ENCODE data around the gene SLC5A6. TPM values are rescaled to one million over a fixed set of nuclear protein-coding genes. Genes with fewer than 3 reads are reported as not detected.
"Not testable (repeated sequence)": the region's sequence is repeated elsewhere in the genome, so short reads cannot be mapped to it uniquely, and the experiment has no call there.

Gene SLC5A6
- total RNA-seq, 2 experiments from 2014 or later = 34.9 to 37.7 TPM

- Mint-ChIP-seq H3K36me3 (ENCODE audit: low read depth) (peaks cover 8% of the 10 kb centered on the region), H3K4me3 (no peak overlapping the region)
- CTCF ChIA-PET = interaction anchor here (1.0 kb wide), 1 partner anchor 13 kb away, joined by 3 read pairs; no protein-coding TSS in a partner anchor
Measured at GRCh38 chr2:27199241-27199640, 12.8 kb downstream of the SLC5A6 start.

GRCh38 chr2:27198627-27199026, 13.4 kb downstream of the SLC5A6 start:
- peaks cover 7% of the 10 kb centered on the region for H3K36me3 Mint-ChIP-seq (ENCODE audit: low read depth)
- H3K4me1 Mint-ChIP-seq (ENCODE audit: low read depth) = no peaks in the 10 kb centered on the region
- no peaks in the 10 kb centered on the region for H3K27me3 Mint-ChIP-seq
- DNase-seq (no peak), ATAC-seq (no peak)
- H3K27ac Mint-ChIP-seq = no peak overlapping the region
- no peak overlapping the region for H3K4me3 Mint-ChIP-seq
- ChIA-PET POLR2A (interaction anchor here (1.0 kb wide), 1 partner anchor 38 kb away, joined by 3 read pairs; no protein-coding TSS in a partner anchor), CTCF (interaction anchor here (1.0 kb wide), 1 partner anchor 12 kb away, joined by 3 read pairs; no protein-coding TSS in a partner anchor)
- H3K9me3 Mint-ChIP-seq = no peaks in the 10 kb centered on the region
- TF ChIP-seq CTCF (IDR thresholded peaks at IDR 0.05) = no peak
- intact Hi-C loops (cut with micrococcal nuclease) = no loop called here

More at GRCh38 chr2:27199241-27199640, 12.8 kb downstream of the SLC5A6 start:
- TF ChIP-seq CTCF (IDR thresholded peaks at IDR 0.05) = no peak
- Mint-ChIP-seq H3K4me1 (ENCODE audit: low read depth) (no peaks in the 10 kb centered on the region), H3K27me3 (no peaks in the 10 kb centered on the region), H3K9me3 (no peaks in the 10 kb centered on the region), H3K27ac (no peak overlapping the region)
- POLR2A ChIA-PET = interaction anchor here (1.0 kb wide), 1 partner anchor 38 kb away, joined by 3 read pairs; no protein-coding TSS in a partner anchor
- intact Hi-C loops (cut with micrococcal nuclease) = no loop called here
- DNase-seq (no peak), ATAC-seq (no peak)

GRCh38 chr2:27198068-27198467, 14.0 kb downstream of the SLC5A6 start:
- H3K27ac Mint-ChIP-seq; H3K4me1 Mint-ChIP-seq (ENCODE audit: low read depth); POLR2A ChIA-PET; ATAC-seq; DNase-seq; intact Hi-C loops (cut with micrococcal nuclease); H3K4me3 Mint-ChIP-seq; H3K9me3 Mint-ChIP-seq; H3K27me3 Mint-ChIP-seq; H3K36me3 Mint-ChIP-seq (ENCODE audit: low read depth): not testable (repeated sequence)
- CTCF ChIA-PET = interaction anchor here (1.0 kb wide), 1 partner anchor 11 kb away, joined by 3 read pairs; no protein-coding TSS in a partner anchor

- H3K27me3 Mint-ChIP-seq; DNase-seq; H3K4me1 Mint-ChIP-seq (ENCODE audit: low read depth); POLR2A ChIA-PET; H3K27ac Mint-ChIP-seq; H3K9me3 Mint-ChIP-seq; ATAC-seq; H3K4me3 Mint-ChIP-seq; intact Hi-C loops (cut with micrococcal nuclease); H3K36me3 Mint-ChIP-seq (ENCODE audit: low read depth): not testable (repeated sequence)
- CTCF ChIA-PET = interaction anchor here (2.3 kb wide), 1 partner anchor 99 kb away, joined by 5 read pairs; no protein-coding TSS in a partner anchor
Measured at GRCh38 chr2:27195799-27196198, 16.3 kb downstream of the SLC5A6 start.

GRCh38 chr2:27194538-27195354, 17.3 kb downstream of the SLC5A6 start:
- ChIA-PET POLR2A (no interaction called here), CTCF (interaction anchor here (0.7 to 2.3 kb wide), 5 partner anchors 9 to 98 kb away, joined by 3 to 7 read pairs (median 3); no protein-coding TSS in a partner anchor)
- ATAC-seq (no peak), DNase-seq (no peak)
- no peak for TF ChIP-seq CTCF (IDR thresholded peaks at IDR 0.05)
- intact Hi-C loops (cut with micrococcal nuclease) = no loop called here
- no peaks in the 10 kb centered on the region for H3K27me3 Mint-ChIP-seq
- no peak overlapping the region for H3K4me3 Mint-ChIP-seq
- H3K4me1 Mint-ChIP-seq (ENCODE audit: low read depth) = no peaks in the 10 kb centered on the region
- H3K27ac Mint-ChIP-seq = no peak overlapping the region
- no peaks in the 10 kb centered on the region for H3K36me3 Mint-ChIP-seq (ENCODE audit: low read depth)
- no peaks in the 10 kb centered on the region for H3K9me3 Mint-ChIP-seq
